ENCODE measurements around the gene USP40.
"Not testable (repeated sequence)": the region's sequence is repeated elsewhere in the genome, so short reads cannot be mapped to it uniquely, and the experiment has no call there.

The USP40 gene, protein sequence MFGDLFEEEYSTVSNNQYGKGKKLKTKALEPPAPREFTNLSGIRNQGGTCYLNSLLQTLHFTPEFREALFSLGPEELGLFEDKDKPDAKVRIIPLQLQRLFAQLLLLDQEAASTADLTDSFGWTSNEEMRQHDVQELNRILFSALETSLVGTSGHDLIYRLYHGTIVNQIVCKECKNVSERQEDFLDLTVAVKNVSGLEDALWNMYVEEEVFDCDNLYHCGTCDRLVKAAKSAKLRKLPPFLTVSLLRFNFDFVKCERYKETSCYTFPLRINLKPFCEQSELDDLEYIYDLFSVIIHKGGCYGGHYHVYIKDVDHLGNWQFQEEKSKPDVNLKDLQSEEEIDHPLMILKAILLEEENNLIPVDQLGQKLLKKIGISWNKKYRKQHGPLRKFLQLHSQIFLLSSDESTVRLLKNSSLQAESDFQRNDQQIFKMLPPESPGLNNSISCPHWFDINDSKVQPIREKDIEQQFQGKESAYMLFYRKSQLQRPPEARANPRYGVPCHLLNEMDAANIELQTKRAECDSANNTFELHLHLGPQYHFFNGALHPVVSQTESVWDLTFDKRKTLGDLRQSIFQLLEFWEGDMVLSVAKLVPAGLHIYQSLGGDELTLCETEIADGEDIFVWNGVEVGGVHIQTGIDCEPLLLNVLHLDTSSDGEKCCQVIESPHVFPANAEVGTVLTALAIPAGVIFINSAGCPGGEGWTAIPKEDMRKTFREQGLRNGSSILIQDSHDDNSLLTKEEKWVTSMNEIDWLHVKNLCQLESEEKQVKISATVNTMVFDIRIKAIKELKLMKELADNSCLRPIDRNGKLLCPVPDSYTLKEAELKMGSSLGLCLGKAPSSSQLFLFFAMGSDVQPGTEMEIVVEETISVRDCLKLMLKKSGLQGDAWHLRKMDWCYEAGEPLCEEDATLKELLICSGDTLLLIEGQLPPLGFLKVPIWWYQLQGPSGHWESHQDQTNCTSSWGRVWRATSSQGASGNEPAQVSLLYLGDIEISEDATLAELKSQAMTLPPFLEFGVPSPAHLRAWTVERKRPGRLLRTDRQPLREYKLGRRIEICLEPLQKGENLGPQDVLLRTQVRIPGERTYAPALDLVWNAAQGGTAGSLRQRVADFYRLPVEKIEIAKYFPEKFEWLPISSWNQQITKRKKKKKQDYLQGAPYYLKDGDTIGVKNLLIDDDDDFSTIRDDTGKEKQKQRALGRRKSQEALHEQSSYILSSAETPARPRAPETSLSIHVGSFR

DNA sequence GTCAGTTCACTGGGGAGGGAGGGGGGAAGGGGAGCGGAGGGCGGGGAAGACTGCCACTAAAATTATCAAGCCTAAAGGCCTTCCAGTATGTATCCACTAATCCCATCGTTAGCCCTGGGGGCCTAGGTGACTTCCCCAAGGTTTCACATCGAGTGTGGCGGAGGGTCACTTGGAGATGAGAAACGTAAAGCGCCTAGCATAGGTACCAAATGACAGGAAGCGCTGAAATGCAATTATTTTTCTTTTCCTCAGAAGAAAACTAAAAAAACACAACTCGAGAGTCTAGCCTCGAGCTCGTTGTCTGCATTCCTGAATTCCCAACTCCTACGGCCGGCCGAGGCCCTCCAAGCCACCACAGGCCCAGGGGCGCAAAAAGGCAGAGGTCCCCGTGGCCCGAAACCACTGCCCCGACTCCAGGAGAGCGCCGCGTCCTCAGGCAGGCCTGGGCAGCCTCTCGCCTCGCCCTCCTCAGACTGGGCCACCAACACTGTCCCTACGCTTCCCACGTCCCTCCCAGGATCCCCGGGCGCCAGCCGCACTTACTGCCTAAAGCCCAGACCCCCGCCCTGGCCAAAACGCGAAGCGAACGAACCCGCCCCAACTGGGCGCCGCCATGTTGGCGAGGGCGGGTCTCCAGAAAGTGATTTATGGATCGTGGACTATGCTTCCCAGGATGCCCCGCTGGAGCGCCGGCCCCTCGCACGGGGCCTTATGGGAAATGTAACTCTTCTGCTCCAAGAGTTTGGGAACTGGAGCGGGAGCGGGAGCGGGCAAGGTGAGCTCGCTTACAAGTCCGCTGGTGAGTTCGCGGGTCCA is at the start of gene USP40:
Gene USP40 (minus strand): TSS at position 642 of the 816 bp plus-strand sequence. CDS start 1,228 bp downstream, outside the sequence.
- DNase-seq = peak; percentile 69

DNA sequence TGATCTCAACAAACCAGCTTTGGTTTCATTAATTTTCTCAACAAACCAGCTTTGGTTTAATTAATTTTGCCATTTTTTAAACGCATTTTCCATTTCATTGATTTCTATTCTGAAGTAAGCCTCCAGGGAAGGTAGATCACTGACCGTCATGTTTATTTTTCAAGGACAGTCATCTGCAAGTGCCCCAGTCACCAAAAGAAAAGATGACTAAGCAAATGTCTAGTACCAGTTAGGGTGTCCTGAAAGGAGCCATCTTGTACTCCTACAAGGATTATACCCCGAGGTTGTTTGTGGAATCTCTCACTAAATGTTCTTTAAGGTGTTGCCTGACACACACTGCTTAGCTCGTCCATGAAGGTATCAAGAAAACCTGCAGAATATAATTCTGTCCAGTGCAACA is 44.7 kb upstream of the USP40 start:
- DNase-seq = no peak

DNA sequence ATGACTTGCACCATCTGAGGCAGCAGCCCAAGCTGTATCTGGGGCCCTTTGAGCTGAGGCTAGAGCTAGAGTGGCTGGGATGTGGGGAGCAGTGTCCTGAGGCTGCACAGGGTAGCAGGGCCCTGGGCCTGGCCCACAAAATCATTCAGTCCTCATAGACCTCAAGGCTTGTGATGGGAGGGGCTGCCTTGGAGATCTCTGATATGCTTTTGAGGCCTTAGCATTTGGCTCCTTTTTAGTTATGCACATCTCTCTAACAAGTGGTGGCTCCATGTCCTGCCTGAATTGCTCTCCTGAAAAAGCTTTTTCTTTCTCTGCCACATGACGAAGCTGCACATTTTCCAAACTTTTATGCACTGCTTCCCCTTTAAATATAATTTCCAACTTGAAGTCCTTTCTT is 39.1 kb upstream of the USP40 start:
- no peak for DNase-seq

DNA sequence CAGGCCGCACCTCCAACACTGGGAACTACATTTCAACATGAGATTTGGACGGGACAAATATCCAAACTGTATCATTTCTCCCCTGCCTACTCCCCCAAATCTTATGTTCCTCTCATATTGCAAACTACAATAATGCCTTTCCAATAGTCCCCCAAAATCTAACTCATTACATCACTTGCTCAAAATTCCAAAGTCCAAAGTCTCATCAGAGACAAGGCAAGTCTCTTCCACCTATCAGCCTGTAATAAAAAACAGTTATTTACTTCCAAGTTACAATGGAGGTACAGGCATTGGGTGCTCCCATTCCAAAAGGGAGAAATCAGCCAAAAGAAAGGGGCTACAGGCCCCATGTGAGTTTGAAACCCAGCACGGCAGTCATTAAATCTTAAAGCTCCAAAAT is 38.2 kb upstream of the USP40 start:
- DNase-seq = no peak

DNA sequence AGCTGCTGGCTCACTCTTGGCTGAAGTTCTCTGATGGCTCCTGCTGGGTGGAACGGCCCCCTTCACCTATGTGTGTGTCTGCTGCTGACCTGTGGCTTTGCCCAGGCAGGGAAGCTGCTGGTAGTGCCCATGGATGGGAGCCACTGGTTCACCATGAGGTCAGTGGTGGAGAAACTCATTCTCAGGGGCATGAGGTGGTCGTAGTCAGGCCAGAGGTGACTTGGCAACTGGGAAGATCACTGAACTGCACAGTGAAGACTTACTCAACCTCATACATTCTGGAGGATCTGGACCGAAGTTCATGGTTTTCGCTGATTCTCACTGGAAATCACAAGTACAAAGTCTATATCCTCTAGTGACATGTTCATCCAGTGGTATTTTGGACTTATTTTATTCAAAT is 36.9 kb upstream of the USP40 start:
- no peak for DNase-seq

DNA sequence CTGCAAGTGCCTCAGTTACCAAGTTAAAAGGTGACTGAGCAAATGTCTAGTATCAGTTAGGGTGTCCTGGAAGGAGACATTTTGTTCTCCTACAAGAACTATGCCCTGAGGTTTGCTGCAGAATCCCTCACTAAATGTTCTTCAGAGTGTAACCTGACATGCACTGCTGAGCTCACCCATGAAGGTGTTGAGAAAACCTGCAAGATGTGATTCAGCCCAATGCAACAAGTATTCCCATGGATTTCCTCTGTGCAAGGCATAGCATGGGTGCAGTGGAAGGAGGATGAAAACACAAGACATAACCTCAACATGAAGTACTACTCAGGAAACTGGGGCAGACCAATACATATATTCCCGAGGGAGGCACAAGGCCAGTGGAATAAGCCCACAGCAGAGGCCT is 35.5 kb upstream of the USP40 start:
- no peak for DNase-seq

DNA sequence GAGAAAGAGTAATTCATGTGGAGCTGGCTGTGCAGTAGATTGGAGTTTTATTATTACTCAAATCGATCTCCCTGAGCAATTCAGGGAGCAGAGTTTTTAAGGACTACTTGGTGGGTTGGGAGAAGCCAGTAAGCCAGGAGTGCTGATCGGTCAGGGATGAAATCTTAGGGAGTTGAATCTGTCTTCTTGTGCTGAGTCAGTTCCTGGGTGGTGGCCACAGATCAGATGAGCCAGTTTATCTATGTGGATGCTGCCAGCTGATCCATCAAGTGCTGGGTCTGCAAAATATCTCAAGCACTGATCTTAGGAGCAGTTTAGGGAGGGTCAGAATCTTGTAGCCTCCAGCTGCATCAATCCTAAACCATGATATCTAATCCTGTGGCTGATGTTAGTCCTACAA is 33.8 kb upstream of the USP40 start:
- no peak for DNase-seq

DNA sequence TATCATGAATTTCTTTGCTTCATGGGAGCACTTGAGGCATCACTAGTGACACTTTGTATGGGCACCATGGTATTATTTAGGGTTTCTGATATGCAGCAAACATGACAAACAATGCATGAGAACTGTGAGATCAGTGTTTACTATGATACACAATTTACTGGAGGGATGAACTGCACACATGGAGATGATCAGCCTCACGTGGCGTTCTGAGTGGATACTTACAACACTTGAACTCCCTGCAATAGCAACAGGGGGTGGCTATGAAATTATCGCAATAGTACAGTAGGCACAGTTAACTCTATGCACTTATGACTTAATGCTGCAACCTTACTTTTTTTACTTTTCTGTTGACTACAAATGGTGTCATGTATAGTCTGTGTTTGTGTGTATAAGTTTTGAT is 32.4 kb upstream of the USP40 start:
- DNase-seq = no peak

DNA sequence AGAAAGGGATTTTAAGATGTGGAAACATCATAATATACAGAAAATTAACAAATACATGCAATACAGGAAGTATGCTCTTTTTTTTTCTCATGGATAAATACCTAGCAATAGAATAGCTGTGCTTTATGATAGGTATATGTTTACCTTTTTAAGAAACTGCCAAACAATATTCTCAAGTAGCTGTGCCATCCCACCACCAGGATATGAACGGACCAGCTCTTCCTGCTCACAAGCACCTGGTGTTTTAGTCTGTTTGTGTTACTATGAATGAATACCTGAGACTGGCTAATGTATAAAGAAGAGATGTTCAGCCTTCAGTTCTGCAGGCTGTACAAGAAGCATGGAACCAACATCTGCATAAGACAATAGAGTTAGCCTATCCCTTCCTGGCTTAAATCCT is 30.9 kb upstream of the USP40 start:
- no peak for DNase-seq

DNA sequence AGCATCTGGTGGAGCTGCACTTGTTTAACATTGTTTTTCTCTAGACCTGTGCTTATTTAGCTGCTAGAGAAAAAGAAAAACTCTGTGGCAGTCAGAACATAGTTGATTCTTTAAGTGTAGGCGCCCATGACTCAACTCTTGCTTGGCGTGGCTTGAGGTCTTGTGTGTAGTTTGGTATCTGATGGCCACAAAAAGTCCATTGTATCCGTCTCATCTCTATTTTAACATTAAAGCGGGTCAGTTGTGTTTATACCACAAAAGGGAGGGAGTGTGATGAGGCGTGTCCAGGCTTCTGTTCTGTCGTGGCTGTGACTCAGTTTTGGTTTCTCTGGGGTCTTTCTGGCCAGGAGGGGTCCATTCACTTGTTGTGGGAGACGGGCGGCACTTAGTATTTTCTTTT is 26.6 kb upstream of the USP40 start:
- DNase-seq = no peak

DNA sequence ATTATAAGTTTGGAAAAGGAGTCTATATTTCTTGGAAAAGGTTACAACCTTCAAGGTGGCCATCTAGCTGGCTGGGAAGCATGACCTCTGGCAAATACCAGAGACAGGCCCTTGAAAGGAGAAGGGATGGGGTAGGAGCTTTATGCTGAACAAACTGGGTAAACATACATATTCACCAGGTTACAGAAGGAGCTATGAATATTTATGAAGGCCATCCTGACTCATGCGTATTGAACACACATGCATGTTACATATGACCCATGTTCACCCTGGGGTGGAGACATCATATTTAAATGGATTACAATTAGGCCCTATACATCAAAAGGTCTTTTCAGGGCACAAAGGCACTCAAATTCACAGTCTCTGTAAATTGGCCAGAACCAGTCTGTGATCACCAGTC is 26.1 kb upstream of the USP40 start:
- not testable (repeated sequence) for DNase-seq

DNA sequence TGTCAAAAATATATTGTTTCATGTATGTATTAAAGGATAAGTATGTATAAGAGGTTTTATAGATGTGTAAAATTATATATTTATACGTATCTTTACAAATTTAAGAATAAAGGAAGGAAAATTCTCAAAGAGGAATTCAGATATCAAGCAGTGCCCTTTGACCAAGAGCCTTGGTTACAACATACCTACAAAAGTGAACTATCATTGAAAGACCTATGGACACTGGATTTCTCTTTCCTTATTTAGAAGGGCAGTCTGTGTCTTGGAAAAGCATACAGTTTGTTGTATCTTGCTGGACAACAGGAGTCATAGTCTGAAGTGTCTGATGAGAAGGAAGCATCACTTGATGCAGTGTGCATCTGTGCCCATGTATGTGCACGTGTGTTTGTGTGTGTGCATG is 21.8 kb upstream of the USP40 start:
- no peak for DNase-seq

DNA sequence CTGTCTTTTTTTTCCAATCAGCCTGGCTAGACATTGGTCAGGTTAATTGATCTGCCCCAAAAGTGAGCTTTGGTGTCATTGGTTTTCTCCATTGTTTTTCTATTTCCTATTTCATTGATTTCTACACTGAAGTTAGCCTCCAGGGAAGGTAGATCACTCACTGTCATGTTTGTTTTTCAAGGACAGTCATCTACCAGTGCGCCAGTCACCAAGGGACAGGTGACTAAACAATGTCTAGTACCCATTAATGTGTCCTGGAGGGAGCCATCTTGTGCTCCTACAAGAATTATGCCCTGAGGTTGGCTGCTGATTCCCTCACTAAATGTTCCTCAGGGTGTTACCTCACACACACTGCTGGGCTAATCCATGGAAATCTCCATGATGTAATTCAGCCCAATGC is 17.6 kb upstream of the USP40 start:
- no peak for DNase-seq

DNA sequence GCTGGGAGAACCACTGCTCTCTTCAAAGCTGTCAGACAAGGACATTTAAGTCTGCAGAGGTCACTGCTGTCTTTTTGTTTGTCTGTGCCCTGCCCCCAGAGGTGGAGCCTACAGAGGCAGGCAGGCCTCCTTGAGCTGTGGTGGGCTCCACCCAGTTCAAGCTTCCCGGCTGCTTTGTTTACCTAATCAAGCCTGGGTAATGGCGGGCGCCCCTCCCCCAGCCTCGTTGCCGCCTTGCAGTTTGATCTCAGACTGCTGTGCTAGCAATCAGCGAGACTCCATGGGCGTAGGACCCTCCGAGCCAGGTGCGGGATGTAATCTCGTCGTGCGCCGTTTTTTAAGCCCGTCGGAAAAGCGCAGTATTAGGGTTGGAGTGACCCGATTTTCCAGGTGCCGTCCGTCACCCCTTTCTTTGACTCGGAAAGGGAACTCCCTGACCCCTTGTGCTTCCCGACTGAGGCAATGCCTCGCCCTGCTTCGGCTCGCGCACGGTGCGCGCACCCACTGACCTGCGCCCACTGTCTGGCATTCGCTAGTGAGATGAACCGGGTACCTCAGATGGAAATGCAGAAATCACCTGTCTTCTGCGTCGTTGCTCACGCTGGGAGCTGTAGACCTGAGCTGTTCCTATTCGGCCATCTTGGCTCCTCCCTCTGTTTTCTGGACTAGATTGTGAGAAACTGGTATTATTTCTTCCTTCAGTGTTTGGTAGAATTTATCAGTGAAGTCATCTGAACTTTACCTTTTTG is 16.8 kb upstream of the USP40 start:
- not testable (repeated sequence) for DNase-seq

DNA sequence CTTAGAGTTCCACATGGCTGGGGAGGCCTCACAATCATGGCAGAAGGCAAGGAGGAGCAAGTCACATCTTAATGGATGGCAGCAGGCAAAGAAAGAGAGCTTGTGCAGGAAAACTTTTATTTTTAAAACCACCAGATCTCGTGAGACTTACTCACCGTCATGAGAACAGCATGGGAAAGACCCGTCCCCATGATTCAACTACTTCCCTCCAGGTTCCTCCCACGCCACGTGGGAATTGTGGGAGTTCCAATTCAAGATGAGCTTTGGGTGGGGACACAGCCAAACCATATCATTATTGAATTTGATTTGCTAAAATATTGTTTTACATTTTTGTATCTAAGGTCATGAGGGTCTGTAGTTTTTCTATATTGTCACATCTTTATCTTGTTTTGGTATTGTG is 10.8 kb upstream of the USP40 start:
- DNase-seq = not testable (repeated sequence)

DNA sequence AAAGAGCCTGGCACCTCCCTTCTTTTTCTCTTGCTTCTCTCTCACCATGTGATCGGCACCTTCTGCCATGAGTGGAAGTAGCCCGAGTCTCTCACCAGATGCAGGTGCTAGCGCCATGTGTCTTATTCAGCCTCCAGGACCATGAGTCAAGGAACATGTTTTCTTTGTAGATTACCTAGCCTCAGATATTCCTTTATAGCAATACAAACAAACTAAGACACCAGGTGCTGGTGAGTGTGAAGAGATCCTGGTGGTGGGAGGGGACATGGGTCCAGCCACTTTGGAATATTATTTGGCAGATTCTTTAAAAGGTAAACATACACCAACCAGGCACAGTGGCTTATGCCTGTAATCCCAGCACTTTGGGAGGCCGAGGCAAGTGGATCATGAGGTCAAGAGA is 5.9 kb upstream of the USP40 start:
- no peak for DNase-seq

DNA sequence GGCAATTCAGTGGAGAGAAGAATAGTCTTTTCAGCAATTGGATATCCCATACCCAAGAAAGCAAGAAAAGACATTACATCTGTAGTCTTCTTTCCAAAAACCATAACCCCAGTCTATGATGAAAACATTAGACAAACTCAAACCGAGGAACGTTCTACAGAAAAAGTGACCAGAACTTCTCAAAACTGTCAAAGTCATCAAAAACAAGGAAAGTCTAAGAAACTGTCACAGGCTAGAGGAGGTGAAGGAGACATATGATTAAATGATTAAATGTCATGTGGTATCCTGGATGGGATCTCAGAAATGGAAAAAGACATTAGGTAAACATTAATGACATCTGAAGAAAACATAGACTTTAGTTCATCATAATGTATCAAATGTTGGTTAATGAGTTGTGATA is 4.9 kb upstream of the USP40 start:
- DNase-seq = no peak

DNA sequence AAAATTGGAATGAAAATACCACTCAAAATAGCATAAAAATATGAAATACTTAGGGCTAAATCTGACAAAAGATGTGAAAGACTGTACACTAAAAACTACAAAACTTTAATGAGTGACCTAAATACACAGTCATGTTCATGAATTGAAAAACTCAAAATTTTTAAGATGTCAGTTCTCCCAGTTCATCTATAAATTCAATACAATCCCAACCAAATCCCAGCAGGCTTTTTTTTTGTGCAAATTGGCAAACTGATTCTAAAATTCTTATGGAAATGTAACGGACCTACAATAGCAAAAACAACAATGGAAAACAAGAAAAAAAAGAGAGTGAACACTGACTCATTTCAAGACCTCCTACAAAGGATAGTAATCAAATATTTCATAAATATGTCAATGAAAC is 4.4 kb upstream of the USP40 start:
- DNase-seq = no peak

DNA sequence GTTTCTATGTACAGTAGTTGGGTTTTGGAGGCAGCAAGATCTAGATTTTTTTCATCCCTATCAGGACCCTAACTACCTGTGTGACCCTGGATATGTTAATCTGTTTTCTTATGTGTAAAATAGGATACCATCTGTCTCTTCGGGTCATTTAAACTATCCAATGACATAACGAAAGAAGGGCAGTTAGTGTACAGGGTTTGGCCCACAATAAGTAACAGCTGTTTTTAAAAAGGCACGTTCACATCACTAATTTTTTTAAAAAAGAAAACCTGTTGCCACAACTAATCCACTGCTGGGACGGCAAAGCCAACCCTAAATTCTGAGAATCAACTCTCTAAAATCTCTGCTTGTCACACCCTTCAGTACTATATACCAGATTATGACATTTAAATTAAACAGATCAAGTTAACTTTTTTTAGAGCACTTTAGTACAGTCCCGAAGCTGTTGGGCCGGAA is 869 bp downstream of the USP40 start:
- no peak for DNase-seq

DNA sequence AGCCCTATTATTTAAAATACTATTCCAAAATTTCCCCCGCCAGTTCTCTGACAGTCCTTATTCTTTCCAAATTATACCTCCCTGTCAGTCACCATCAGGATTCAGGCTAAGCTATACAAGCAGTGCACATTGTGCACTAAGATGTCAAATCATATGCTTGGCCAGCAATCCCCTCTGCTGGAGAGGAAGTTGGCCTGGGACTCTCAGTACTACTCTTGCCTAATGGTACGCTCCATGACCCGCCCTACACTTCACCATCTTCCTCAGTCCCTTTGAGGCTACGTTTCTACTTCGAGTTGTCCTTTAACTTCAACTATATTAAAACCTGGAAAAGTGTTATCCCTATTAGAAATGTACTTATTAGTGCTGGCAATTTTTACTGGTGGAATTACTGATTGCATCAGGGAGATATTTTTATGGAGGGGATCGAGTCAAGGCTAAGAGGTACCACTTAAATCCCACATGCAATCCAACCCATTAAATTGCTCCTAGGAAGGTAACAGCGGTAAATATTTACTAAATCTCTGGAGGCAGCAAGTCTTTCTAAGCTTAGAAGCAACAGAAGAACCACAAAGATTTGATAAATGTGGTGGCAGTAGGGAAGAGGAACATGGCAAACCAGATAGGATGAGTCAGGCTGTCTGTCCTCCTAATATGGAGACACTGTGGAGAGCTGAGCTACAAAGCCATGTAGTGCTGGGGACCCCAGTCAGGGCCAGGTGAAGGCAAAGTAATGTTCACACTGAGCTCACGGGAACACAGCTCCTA is 2.7 kb downstream of the USP40 start:
- no peak for DNase-seq
